Measurements from ENCODE around the gene CLCF1. TPM values are rescaled to one million over a fixed set of nuclear protein-coding genes. Genes with fewer than 3 reads are reported as not detected.
A peak's percentile ranks its signal among the peaks of the same experiment; 100 is the strongest.

The CLCF1 gene
- total RNA-seq, 1 donor from 2014 or later = 0.68 TPM

DNA sequence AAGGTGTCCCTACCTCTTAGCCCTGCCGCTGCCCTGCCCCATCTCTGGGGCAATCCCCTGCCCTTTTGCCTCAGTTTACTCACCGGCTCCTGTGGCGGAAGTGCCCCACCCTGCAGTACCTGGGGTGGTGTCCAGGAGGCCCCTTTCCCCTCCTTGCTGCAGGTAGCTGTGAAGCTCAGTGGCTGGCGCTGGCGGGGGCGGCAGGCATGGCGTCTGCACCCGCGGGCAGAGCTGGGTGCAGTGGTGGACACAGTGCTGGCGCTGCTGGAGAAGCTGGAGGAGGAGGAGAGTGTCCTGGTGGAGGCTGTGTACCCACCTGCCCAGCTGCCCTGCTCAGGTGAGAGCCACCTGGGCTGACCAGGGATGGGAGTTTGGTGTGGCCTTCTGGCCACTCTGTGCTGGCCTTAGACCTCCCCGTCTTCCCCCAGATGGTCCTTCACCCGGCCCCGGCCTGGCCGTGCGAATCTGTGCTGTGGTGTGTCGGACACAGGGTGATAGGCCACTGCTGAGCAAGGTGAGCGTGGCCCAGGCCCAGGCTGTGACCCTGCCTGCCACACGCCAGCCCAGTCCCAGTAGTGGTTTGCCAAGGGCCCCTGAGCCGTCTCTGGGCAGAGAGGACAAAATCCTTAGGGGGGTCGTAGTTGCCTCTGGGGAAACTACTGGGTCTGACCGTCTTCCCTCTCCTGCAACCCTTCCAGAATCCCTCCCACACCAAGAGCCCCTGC, 46.1 kb upstream of the CLCF1 start:
- H3K4me3 Mint-ChIP-seq = peak overlapping the region; percentile 41
- H3K9me3 Mint-ChIP-seq = no peaks in the 10 kb centered on the region
- peaks cover 30% of the 10 kb centered on the region for H3K27me3 Mint-ChIP-seq (ENCODE audit: low read depth)
- H3K4me1 Mint-ChIP-seq = peaks cover 18% of the 10 kb centered on the region
- DNase-seq (ENCODE audit: low read depth, low spot score) = no peak
- TF ChIP-seq, protein P1, sequence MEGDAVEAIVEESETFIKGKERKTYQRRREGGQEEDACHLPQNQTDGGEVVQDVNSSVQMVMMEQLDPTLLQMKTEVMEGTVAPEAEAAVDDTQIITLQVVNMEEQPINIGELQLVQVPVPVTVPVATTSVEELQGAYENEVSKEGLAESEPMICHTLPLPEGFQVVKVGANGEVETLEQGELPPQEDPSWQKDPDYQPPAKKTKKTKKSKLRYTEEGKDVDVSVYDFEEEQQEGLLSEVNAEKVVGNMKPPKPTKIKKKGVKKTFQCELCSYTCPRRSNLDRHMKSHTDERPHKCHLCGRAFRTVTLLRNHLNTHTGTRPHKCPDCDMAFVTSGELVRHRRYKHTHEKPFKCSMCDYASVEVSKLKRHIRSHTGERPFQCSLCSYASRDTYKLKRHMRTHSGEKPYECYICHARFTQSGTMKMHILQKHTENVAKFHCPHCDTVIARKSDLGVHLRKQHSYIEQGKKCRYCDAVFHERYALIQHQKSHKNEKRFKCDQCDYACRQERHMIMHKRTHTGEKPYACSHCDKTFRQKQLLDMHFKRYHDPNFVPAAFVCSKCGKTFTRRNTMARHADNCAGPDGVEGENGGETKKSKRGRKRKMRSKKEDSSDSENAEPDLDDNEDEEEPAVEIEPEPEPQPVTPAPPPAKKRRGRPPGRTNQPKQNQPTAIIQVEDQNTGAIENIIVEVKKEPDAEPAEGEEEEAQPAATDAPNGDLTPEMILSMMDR (conservative IDR thresholded peaks at IDR 0.05) = no peak
- H3K27ac Mint-ChIP-seq (ENCODE audit: unreplicated experiment) = no peak overlapping the region
- H3K36me3 Mint-ChIP-seq (ENCODE audit: low read depth) = no peaks in the 10 kb centered on the region

DNA sequence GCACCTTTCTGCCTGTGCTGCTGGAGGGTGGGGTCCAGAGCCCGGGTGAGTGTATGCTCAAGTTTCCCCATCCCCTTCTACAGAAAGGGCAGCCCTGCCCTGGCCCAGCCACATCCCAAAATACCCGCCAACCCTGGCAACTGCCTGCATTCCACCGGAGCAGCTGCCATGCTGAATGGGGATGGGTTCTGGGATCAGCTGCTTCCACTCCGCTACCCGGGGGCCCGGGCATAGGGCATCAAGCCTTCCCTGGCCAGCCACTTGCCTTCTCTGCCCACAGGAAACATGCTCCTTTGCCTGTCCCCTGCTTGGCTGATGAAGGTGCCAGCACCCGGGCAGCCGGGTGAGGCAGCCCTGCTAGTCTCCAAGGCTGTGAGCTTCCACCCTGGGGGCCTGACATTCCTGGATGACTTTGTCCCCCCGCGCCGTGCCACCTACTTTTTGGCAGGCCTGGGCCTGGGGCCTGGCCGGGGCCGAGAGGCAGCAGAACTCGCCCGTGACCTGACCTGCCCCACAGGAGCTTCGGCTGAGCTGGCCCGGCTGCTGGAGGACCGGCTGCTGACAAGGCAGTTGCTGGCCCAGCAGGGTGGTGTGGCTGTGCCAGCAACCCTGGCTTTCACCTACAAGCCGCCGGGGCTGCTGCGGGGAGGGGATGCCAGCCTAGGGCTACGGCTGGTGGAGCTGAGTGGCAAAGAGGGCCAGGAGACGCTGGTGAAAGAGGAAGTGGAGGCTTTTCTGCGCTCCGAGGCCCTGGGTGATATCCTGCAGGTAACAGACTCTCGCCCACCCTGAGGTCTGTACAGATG, 45.3 kb upstream of the CLCF1 start:
- Mint-ChIP-seq H3K27me3 (ENCODE audit: low read depth) (peaks cover 37% of the 10 kb centered on the region), H3K4me3 (no peak overlapping the region), H3K4me1 (peaks cover 18% of the 10 kb centered on the region), H3K36me3 (ENCODE audit: low read depth) (no peaks in the 10 kb centered on the region), H3K9me3 (no peaks in the 10 kb centered on the region), H3K27ac (ENCODE audit: unreplicated experiment) (no peak overlapping the region)
- DNase-seq (ENCODE audit: low read depth, low spot score) = no peak
- TF ChIP-seq, protein P1 (conservative IDR thresholded peaks at IDR 0.05) = no peak

DNA sequence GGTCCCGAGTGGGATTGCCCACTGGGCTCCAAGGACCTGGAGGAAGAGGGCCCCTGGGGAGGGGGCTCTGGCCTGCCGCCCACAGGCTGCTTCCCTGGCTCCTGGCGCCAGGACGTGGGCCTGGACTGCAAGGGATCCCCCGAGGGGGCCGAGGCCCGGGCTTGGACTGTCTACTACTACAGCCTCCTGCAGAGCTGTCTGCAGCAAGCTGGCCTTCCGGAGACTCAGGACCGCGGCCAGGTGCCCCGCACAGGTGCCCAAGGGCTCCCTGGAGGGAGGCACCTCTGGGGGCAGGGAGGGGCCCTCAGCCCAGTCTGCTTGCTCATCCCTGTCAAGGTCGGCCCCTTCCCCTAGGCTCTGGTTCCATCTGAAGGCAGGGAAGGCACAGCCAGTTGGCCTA, 44.0 kb upstream of the CLCF1 start:
- peaks cover 39% of the 10 kb centered on the region for H3K27me3 Mint-ChIP-seq (ENCODE audit: low read depth)
- peaks cover 16% of the 10 kb centered on the region for H3K4me1 Mint-ChIP-seq
- no peaks in the 10 kb centered on the region for H3K9me3 Mint-ChIP-seq
- H3K4me3 Mint-ChIP-seq = no peak overlapping the region
- TF ChIP-seq, protein P1 (conservative IDR thresholded peaks at IDR 0.05) = no peak
- no peaks in the 10 kb centered on the region for H3K36me3 Mint-ChIP-seq (ENCODE audit: low read depth)
- no peak for DNase-seq (ENCODE audit: low read depth, low spot score)
- H3K27ac Mint-ChIP-seq (ENCODE audit: unreplicated experiment) = no peak overlapping the region

DNA sequence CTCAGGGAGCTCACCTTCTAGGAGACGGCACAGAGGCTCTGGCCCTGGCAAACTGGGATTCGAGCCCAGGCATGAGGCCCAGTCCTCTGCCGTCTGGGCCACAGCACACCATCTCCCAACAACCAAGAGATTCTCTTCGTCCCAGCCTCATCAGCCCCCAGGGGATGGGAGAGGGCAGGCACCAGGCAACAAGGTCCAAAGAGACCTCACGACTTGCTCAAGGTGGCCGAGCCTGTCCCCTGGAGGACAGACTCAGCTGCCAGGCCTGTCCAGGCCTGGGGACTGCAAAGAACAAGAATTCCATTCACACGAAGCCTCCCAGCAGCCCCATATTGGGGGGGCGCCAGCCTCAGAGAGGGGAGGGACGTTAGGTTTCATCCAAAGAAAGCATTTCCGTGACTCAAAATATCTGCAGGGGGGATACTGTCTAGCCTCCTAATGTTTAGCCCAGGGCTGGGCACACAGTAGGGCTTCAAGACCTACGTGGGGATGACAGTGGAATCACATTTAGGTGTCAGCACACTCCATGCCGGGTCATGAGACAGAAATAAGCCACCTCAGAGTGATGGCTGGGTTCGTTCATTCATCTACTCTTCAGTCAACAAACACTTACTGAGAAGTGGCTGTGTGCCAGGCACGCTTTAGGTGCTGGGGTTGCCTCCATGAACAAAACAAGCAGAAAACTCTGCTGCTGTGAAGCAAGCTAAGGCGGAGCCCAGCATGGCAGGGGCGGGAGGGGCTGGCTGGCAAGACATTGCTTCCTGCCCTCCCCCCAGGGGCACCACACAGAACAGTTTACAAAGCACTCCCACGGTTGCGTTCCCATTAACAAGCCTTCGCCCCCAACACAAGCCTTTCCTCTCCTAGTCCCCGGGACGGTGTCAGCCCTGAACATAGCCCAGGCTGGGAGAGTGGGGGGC, 43.3 kb upstream of the CLCF1 start:
- H3K27me3 Mint-ChIP-seq (ENCODE audit: low read depth) = peaks cover 41% of the 10 kb centered on the region
- TF ChIP-seq, protein P1 (conservative IDR thresholded peaks at IDR 0.05) = no peak
- peaks cover 16% of the 10 kb centered on the region for H3K4me1 Mint-ChIP-seq
- H3K36me3 Mint-ChIP-seq (ENCODE audit: low read depth) = no peaks in the 10 kb centered on the region
- DNase-seq (ENCODE audit: low read depth, low spot score) = no peak
- no peak overlapping the region for H3K27ac Mint-ChIP-seq (ENCODE audit: unreplicated experiment)
- H3K9me3 Mint-ChIP-seq = no peaks in the 10 kb centered on the region
- H3K4me3 Mint-ChIP-seq = peak overlapping the region; percentile 57
